ENCODE results near the gene ZCCHC8.

The ZCCHC8 gene

GRCh38 chr12:122503783-122504590 lies 3.3 kb upstream of the ZCCHC8 start:
- TF ChIP-seq, protein P1, sequence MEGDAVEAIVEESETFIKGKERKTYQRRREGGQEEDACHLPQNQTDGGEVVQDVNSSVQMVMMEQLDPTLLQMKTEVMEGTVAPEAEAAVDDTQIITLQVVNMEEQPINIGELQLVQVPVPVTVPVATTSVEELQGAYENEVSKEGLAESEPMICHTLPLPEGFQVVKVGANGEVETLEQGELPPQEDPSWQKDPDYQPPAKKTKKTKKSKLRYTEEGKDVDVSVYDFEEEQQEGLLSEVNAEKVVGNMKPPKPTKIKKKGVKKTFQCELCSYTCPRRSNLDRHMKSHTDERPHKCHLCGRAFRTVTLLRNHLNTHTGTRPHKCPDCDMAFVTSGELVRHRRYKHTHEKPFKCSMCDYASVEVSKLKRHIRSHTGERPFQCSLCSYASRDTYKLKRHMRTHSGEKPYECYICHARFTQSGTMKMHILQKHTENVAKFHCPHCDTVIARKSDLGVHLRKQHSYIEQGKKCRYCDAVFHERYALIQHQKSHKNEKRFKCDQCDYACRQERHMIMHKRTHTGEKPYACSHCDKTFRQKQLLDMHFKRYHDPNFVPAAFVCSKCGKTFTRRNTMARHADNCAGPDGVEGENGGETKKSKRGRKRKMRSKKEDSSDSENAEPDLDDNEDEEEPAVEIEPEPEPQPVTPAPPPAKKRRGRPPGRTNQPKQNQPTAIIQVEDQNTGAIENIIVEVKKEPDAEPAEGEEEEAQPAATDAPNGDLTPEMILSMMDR (IDR thresholded peaks at IDR 0.05; ENCODE audit: poor library complexity, severe bottlenecking) = no peak
- DNase-seq (ENCODE audit: low spot score) (no peak), ATAC-seq (ENCODE audit: low read depth) (no peak)
- no peak overlapping the region for H3K27ac ChIP-seq (ENCODE audit: poor library complexity, severe bottlenecking)
- no peaks in the 10 kb centered on the region for H3K9me3 ChIP-seq (ENCODE audit: severe bottlenecking)
- H3K36me3 ChIP-seq (ENCODE audit: low read depth) = peaks cover 61% of the 10 kb centered on the region
- H3K4me3 ChIP-seq (ENCODE audit: severe bottlenecking) = no peak overlapping the region
- H3K4me1 ChIP-seq (ENCODE audit: insufficient read depth, poor library complexity, severe bottlenecking) = peaks cover under 1% of the 10 kb centered on the region
- no peaks in the 10 kb centered on the region for H3K27me3 ChIP-seq (ENCODE audit: insufficient read depth, poor library complexity, severe bottlenecking)

DNA sequence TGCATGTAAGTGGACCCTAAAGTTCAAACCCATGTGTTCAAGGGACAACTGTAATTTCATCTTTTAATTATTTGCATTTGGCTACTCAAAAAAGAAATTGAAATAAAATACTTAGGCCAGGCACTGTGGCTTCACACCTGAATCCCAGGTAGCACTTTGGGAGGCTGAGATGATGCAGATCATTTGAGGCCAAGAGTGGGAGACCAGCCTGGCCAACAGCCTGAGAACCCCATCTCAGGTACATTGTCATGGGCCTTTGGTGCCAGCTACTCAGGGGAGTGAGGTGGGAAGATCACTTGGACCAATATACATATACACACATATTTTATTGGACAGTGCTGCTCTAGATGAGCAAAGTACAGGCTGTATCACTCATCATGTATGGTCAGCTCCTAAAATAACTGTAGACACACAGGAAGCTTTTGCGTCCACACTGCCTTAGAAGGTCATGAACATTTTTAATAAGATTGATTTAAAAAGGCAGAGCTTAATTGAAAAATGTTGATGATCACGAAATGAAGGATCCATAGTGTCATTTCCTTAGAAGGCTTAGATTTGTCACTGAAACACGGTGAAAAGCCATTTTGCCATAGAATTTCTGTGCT lies 2.5 kb upstream of the ZCCHC8 start:
- H3K36me3 ChIP-seq (ENCODE audit: low read depth) = peaks cover 61% of the 10 kb centered on the region
- no peak overlapping the region for H3K27ac ChIP-seq (ENCODE audit: poor library complexity, severe bottlenecking)

DNA sequence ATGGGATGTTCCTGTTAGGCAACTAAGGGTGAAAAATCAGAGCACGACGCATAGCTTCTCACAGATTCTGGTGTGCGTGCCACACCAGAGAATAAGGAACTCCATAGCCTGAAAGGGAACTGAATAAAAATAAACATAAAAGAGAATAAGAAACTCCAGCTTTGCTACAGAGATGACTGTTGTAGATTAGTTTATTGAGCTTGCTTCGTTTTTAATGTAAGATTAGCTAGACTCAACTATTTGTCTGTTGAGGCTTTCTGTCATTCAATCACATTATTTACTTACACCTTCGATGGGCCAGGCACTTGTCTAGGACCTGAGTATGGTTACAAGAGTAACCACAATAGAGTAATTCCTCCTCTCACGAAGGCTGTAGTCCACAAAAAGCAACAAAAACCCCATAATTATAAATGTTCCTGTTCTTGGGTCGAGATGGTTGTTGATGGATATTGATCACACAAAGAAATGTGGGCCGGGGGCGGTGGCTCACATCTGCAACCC lies 807 bp upstream of the ZCCHC8 start:
- Histone ChIP-seq H3K4me3 (ENCODE audit: severe bottlenecking) (no peak overlapping the region), H3K9me3 (ENCODE audit: severe bottlenecking) (no peaks in the 10 kb centered on the region), H3K27ac (ENCODE audit: poor library complexity, severe bottlenecking) (peak overlapping the region; percentile 90), H3K4me1 (ENCODE audit: insufficient read depth, poor library complexity, severe bottlenecking) (peaks cover 10% of the 10 kb centered on the region), H3K27me3 (ENCODE audit: insufficient read depth, poor library complexity, severe bottlenecking) (no peaks in the 10 kb centered on the region), H3K36me3 (ENCODE audit: low read depth) (peaks cover 61% of the 10 kb centered on the region)
- TF ChIP-seq, protein P1 (IDR thresholded peaks at IDR 0.05; ENCODE audit: poor library complexity, severe bottlenecking) = no peak
- DNase-seq (ENCODE audit: low spot score) (no peak), ATAC-seq (ENCODE audit: low read depth) (no peak)

More for the DNA sequence above, 2.5 kb upstream of the ZCCHC8 start:
- no peaks in the 10 kb centered on the region for H3K27me3 ChIP-seq (ENCODE audit: insufficient read depth, poor library complexity, severe bottlenecking)
- TF ChIP-seq, protein P1 (IDR thresholded peaks at IDR 0.05; ENCODE audit: poor library complexity, severe bottlenecking) = no peak
- DNase-seq (ENCODE audit: low spot score) = no peak
- no peak for ATAC-seq (ENCODE audit: low read depth)
- H3K4me1 ChIP-seq (ENCODE audit: insufficient read depth, poor library complexity, severe bottlenecking) = peaks cover 8% of the 10 kb centered on the region
- H3K4me3 ChIP-seq (ENCODE audit: severe bottlenecking) = no peak overlapping the region
- H3K9me3 ChIP-seq (ENCODE audit: severe bottlenecking) = no peaks in the 10 kb centered on the region

- Histone ChIP-seq H3K36me3 (ENCODE audit: low read depth) (peaks cover 54% of the 10 kb centered on the region), H3K27ac (ENCODE audit: poor library complexity, severe bottlenecking) (peak overlapping the region; percentile 90), H3K9me3 (ENCODE audit: severe bottlenecking) (no peaks in the 10 kb centered on the region), H3K4me1 (ENCODE audit: insufficient read depth, poor library complexity, severe bottlenecking) (peaks cover 10% of the 10 kb centered on the region), H3K27me3 (ENCODE audit: insufficient read depth, poor library complexity, severe bottlenecking) (no peaks in the 10 kb centered on the region), H3K4me3 (ENCODE audit: severe bottlenecking) (peak overlapping the region; percentile 65)
- DNase-seq (ENCODE audit: low spot score) = no peak
- TF ChIP-seq, protein P1 (IDR thresholded peaks at IDR 0.05; ENCODE audit: poor library complexity, severe bottlenecking) = no peak
- ATAC-seq (ENCODE audit: low read depth) = peak; percentile 20
These were observed 594 bp downstream of the ZCCHC8 start for GRCh38 chr12:122499991-122500684.
